ENCODE measurements around the gene UNC45B.
"Not testable (repeated sequence)": the region's sequence is repeated elsewhere in the genome, so short reads cannot be mapped to it uniquely, and the experiment has no call there.

Gene UNC45B

GRCh38 chr17:35202582-35202981, 55.0 kb downstream of the UNC45B start:
- H3K4me3 ChIP-seq (ENCODE audit: low read depth, low read length); DNase-seq (ENCODE audit: low read depth): not testable (repeated sequence)

GRCh38 chr17:35210741-35211140, 63.1 kb downstream of the UNC45B start:
- H3K4me3 ChIP-seq (ENCODE audit: low read depth, low read length), result no peak overlapping the region
- no peak for DNase-seq (ENCODE audit: low read depth)

GRCh38 chr17:35212668-35213067, 65.1 kb downstream of the UNC45B start:
- no peak overlapping the region for H3K4me3 ChIP-seq (ENCODE audit: low read depth, low read length)
- DNase-seq (ENCODE audit: low read depth), result no peak

GRCh38 chr17:35213412-35213940, 65.9 kb downstream of the UNC45B start:
- H3K4me3 ChIP-seq (ENCODE audit: low read depth, low read length), result no peak overlapping the region
- DNase-seq (ENCODE audit: low read depth), result no peak

- no peak for DNase-seq (ENCODE audit: low read depth)
These were observed 66.6 kb downstream of the UNC45B start for GRCh38 chr17:35214192-35214591.

GRCh38 chr17:35214631-35215273, 67.1 kb downstream of the UNC45B start:
- no peak overlapping the region for H3K4me3 ChIP-seq (ENCODE audit: low read depth, low read length)
- DNase-seq (ENCODE audit: low read depth), result no peak

More at GRCh38 chr17:35214192-35214591, 66.6 kb downstream of the UNC45B start:
- H3K4me3 ChIP-seq (ENCODE audit: low read depth, low read length), result no peak overlapping the region

- DNase-seq (ENCODE audit: low read depth), result no peak
- no peak overlapping the region for H3K4me3 ChIP-seq (ENCODE audit: low read depth, low read length)
These were observed 69.5 kb downstream of the UNC45B start for GRCh38 chr17:35217107-35217506.

GRCh38 chr17:35218915-35219314, 71.3 kb downstream of the UNC45B start:
- DNase-seq (ENCODE audit: low read depth), result no peak
- H3K4me3 ChIP-seq (ENCODE audit: low read depth, low read length), result no peak overlapping the region

- DNase-seq (ENCODE audit: low read depth), result no peak
- no peak overlapping the region for H3K4me3 ChIP-seq (ENCODE audit: low read depth, low read length)
These were observed 74.8 kb downstream of the UNC45B start for GRCh38 chr17:35222452-35222851.

GRCh38 chr17:35224436-35224835, 76.8 kb downstream of the UNC45B start:
- no peak for DNase-seq (ENCODE audit: low read depth)
- no peak overlapping the region for H3K4me3 ChIP-seq (ENCODE audit: low read depth, low read length)

- no peak for DNase-seq (ENCODE audit: low read depth)
- H3K4me3 ChIP-seq (ENCODE audit: low read depth, low read length), result no peak overlapping the region
These were observed 79.9 kb downstream of the UNC45B start for GRCh38 chr17:35227546-35227945.

GRCh38 chr17:35229638-35230037, 82.0 kb downstream of the UNC45B start:
- H3K4me3 ChIP-seq (ENCODE audit: low read depth, low read length), result no peak overlapping the region
- DNase-seq (ENCODE audit: low read depth), result no peak

- not testable (repeated sequence) for H3K4me3 ChIP-seq (ENCODE audit: low read depth, low read length); DNase-seq (ENCODE audit: low read depth)
These were observed 86.7 kb downstream of the UNC45B start for GRCh38 chr17:35234315-35234714.

GRCh38 chr17:35235289-35235688, 87.7 kb downstream of the UNC45B start:
- no peak overlapping the region for H3K4me3 ChIP-seq (ENCODE audit: low read depth, low read length)
- DNase-seq (ENCODE audit: low read depth), result no peak

- DNase-seq (ENCODE audit: low read depth), result no peak
- no peak overlapping the region for H3K4me3 ChIP-seq (ENCODE audit: low read depth, low read length)
These were observed 88.3 kb downstream of the UNC45B start for GRCh38 chr17:35235917-35236316.

GRCh38 chr17:35236821-35237220, 89.2 kb downstream of the UNC45B start:
- H3K4me3 ChIP-seq (ENCODE audit: low read depth, low read length), result no peak overlapping the region
- no peak for DNase-seq (ENCODE audit: low read depth)

- DNase-seq (ENCODE audit: low read depth), result peak; percentile 44
- H3K4me3 ChIP-seq (ENCODE audit: low read depth, low read length), result no peak overlapping the region
These were observed 91.2 kb downstream of the UNC45B start for GRCh38 chr17:35238821-35239220.
